T-helper 1 cell treated with Interleukin-12 subunit alpha and Interleukin-12 subunit beta and Interleukin-4 antibody, amounts not matched to agents 30 ng/mL and 1 ng/mL, for 36 hours (primary cell): ENCODE data around the gene FTCD. TPM values are rescaled to one million over a fixed set of nuclear protein-coding genes. Genes with fewer than 3 reads are reported as not detected.
"Not testable (repeated sequence)": the region's sequence is repeated elsewhere in the genome, so short reads cannot be mapped to it uniquely, and the experiment has no call there.

Source experiments
- intact Hi-C: fragments of 100-400 bp; cut with micrococcal nuclease; formaldehyde crosslinking; loops from one replicate; pipeline ENCODE4 v1.15.1; 2024
- total RNA-seq: library from RNA; stranded (reverse); gene quantifications from 2 replicates; pipeline ENCODE4 v1.2.3, GENCODE V29; 2022

FTCD gene
- total RNA-seq, 1 donor from 2014 or later: not detected

GRCh38 chr21:46113497-46114176 lies 41.7 kb downstream of the FTCD start:
- intact Hi-C loops: no loop called here

- intact Hi-C loops: no loop called here
Measured at GRCh38 chr21:46112725-46113215, 42.6 kb downstream of the FTCD start.

GRCh38 chr21:46111857-46112724 lies 43.3 kb downstream of the FTCD start:
- intact Hi-C loops: no loop called here

GRCh38 chr21:46111193-46111571 lies 44.2 kb downstream of the FTCD start:
- intact Hi-C loops: no loop called here

GRCh38 chr21:46110499-46111192 lies 44.7 kb downstream of the FTCD start:
- intact Hi-C loops: no loop called here

- intact Hi-C loops: no loop called here
Measured at GRCh38 chr21:46109313-46110221, 45.8 kb downstream of the FTCD start.

- intact Hi-C loops: no loop called here
Measured at GRCh38 chr21:46108827-46109312, 46.5 kb downstream of the FTCD start.

- intact Hi-C loops: not testable (repeated sequence)
Measured at GRCh38 chr21:46107376-46107775, 48.0 kb downstream of the FTCD start.

GRCh38 chr21:46104104-46104503 lies 51.3 kb downstream of the FTCD start:
- intact Hi-C loops: no loop called here

GRCh38 chr21:46100906-46101305 lies 54.5 kb downstream of the FTCD start:
- intact Hi-C loops: no loop called here

GRCh38 chr21:46100426-46100825 lies 55.0 kb downstream of the FTCD start:
- intact Hi-C loops: no loop called here

GRCh38 chr21:46100020-46100419 lies 55.4 kb downstream of the FTCD start:
- intact Hi-C loops: no loop called here

- intact Hi-C loops: no loop called here
Measured at GRCh38 chr21:46099476-46099875, 55.9 kb downstream of the FTCD start.

- intact Hi-C loops: no loop called here
Measured at GRCh38 chr21:46098303-46099141, 56.9 kb downstream of the FTCD start.

GRCh38 chr21:46097336-46098293 lies 57.8 kb downstream of the FTCD start, which contains the start of gene COL6A2:
Gene COL6A2, plus strand, starts transcription at chr21:46098112.
- intact Hi-C loops: no loop called here

- intact Hi-C loops: no loop called here
Measured at GRCh38 chr21:46096596-46097335, 58.6 kb downstream of the FTCD start.

GRCh38 chr21:46095814-46096595 lies 59.4 kb downstream of the FTCD start:
- intact Hi-C loops: no loop called here
